SK-N-SH (cell line): ENCODE measurements around the gene FGD6. TPM values are rescaled to one million over a fixed set of nuclear protein-coding genes. Genes with fewer than 3 reads are reported as not detected.

Source experiments
- CTCF ChIA-PET: fragments of 300-600, 350-600 bp; formaldehyde crosslinking; extraction: SDS; loops from one replicate; lab custom pipeline; 2021; lab: Yijun Ruan, JAX
- POLR2A ChIA-PET: fragments of 350-600 bp; sonication (Branson Sonifier 250); formaldehyde crosslinking; extraction: SDS; loops from one replicate; lab custom pipeline; 2020; ENCODE audit warnings: antibody characterized with exemption, inconsistent platforms; lab: Yijun Ruan, JAX
- DNase-seq: peaks from one replicate; pipeline ENCODE4 v3.0.0; 2012
- H2AFZ ChIP-seq: fragments of 200-600 bp; sonication (generic); 2 replicates; pipeline ENCODE4 v1.8.1; 2016; ENCODE audit warnings: antibody characterized with exemption, mild to moderate bottlenecking, low read depth
- H3F3A ChIP-seq: fragments of 200-600 bp; sonication (generic); replicated peaks from 2 replicates; pipeline ENCODE3; 2016; ENCODE audit warnings: antibody characterized with exemption, mild to moderate bottlenecking; ENCODE audit not compliant: insufficient read depth
- H3K27ac ChIP-seq, 2 experiments: fragments of 200-500 bp in 1 of 2; fragments of 200-600 bp in 1 of 2; sonication (Bioruptor generic) in 1 of 2; sonication (generic), shearing (Covaris generic) in 1 of 2; 2 replicates each; pipeline versions ENCODE4 v1.5.1 to v1.6.1; 2014 to 2016; ENCODE audit warnings: low read depth in 2 of 2, inconsistent platforms in 1 of 2, low read length in 1 of 2, mild to moderate bottlenecking in 1 of 2, mixed read lengths in 1 of 2
- H3K27me3 ChIP-seq: fragments of 200-600 bp; sonication (generic), shearing (Covaris generic); 2 replicates; pipeline ENCODE4 v1.6.1; 2016; ENCODE audit warnings: mixed run types; ENCODE audit not compliant: insufficient read depth
- H3K36me3 ChIP-seq, 2 experiments: fragments of 200-500 bp in 1 of 2; fragments of 200-600 bp in 1 of 2; sonication (Bioruptor generic) in 1 of 2; sonication (generic) in 1 of 2; replicated peaks in 1 of 2; 2 replicates each; pipeline versions ENCODE3 to v1.5.1; 2014 to 2016; ENCODE audit warnings: low read length in 1 of 2, mild to moderate bottlenecking in 1 of 2; ENCODE audit not compliant: insufficient read depth in 2 of 2, control insufficient read depth in 1 of 2
- H3K4me1 ChIP-seq, 2 experiments: fragments of 200-500 bp in 1 of 2; fragments of 200-600 bp in 1 of 2; sonication (Bioruptor generic) in 1 of 2; sonication (generic), shearing (Covaris generic) in 1 of 2; 2 replicates each; pipeline versions ENCODE4 v1.5.1 to v1.6.1; 2014 to 2016; ENCODE audit warnings: low read depth in 1 of 2, low read length in 1 of 2, mixed run types in 1 of 2; ENCODE audit not compliant: insufficient read depth in 2 of 2, control insufficient read depth in 1 of 2
- H3K4me2 ChIP-seq: fragments of 200-600 bp; sonication (generic), shearing (Covaris generic); 2 replicates; pipeline ENCODE4 v1.6.1; 2017; ENCODE audit warnings: mixed run types
- H3K4me3 ChIP-seq, 2 experiments: fragments of 200-500 bp in 1 of 2; fragments of 200-600 bp in 1 of 2; sonication (Bioruptor generic) in 1 of 2; sonication (generic), shearing (Covaris generic) in 1 of 2; 2 replicates each; pipeline versions ENCODE4 v1.5.1 to v1.8.1; 2014 to 2016; ENCODE audit warnings: low read depth in 2 of 2, inconsistent platforms in 1 of 2, low read length in 1 of 2, mild to moderate bottlenecking in 1 of 2, mixed read lengths in 1 of 2, moderate library complexity in 1 of 2
- H3K79me2 ChIP-seq: fragments of 200-600 bp; sonication (generic); 2 replicates; pipeline ENCODE4 v1.8.1; 2017; ENCODE audit warnings: mild to moderate bottlenecking; ENCODE audit not compliant: insufficient read depth
- H3K9ac ChIP-seq: fragments of 200-600 bp; sonication (generic); 2 replicates; pipeline ENCODE4 v1.6.1; 2017; ENCODE audit warnings: mixed run types
- H3K9me2 ChIP-seq: fragments of 200-600 bp; sonication (generic); 2 replicates; pipeline ENCODE4 v1.6.1; 2017; ENCODE audit warnings: mixed run types
- H3K9me3 ChIP-seq: fragments of 200-600 bp; sonication (generic); 2 replicates; pipeline ENCODE4 v1.6.1; 2017; ENCODE audit warnings: mixed run types, mild to moderate bottlenecking, moderate library complexity
- H4K20me1 ChIP-seq: fragments of 200-600 bp; sonication (generic); 2 replicates; pipeline ENCODE4 v1.6.1; 2017; ENCODE audit warnings: mild to moderate bottlenecking, mixed run types; ENCODE audit not compliant: insufficient read depth
- ELF1 ChIP-seq: IDR thresholded peaks from 2 replicates; pipeline ENCODE4 v1.4.0; 2012
- EP300 ChIP-seq, 2 experiments: IDR thresholded peaks; 2 replicates each; pipeline versions ENCODE4 v1.4.0 to v1.6.1; 2012; ENCODE audit warnings: borderline replicate concordance in 1 of 2, low read depth in 1 of 2, low read length in 1 of 2
- FOXJ3 ChIP-seq: sonication (generic); formaldehyde crosslinking; IDR thresholded peaks from 2 replicates; pipeline ENCODE4 v1.5.1; 2020; ENCODE audit warnings: mild to moderate bottlenecking, missing genetic modification reagents
- FOXM1 ChIP-seq: IDR thresholded peaks from 2 replicates; pipeline ENCODE4 v1.4.0; 2012; ENCODE audit warnings: low read depth, mild to moderate bottlenecking
- GABPA ChIP-seq: IDR thresholded peaks from 2 replicates; pipeline ENCODE4 v1.4.0; 2012; ENCODE audit warnings: low read depth, mild to moderate bottlenecking
- GATA2 ChIP-seq: sonication (generic); formaldehyde crosslinking; IDR thresholded peaks from 2 replicates; pipeline ENCODE4 v1.5.0; 2020; ENCODE audit warnings: mild to moderate bottlenecking, missing genetic modification reagents
- RCOR1 ChIP-seq: fragments of 150-350 bp; IDR thresholded peaks from 2 replicates; pipeline ENCODE4 v1.6.1; 2017; ENCODE audit warnings: antibody characterized with exemption, low read length
- RFX5 ChIP-seq: IDR thresholded peaks from 2 replicates; pipeline ENCODE4 v1.6.1; 2012; ENCODE audit warnings: mild to moderate bottlenecking, improper control_type of control experiment, low read length
- WGBS: methylation state at CpG from one replicate; pipeline ENCODE4 v1.1.6; 2017; ENCODE audit warnings: low lambda C conversion rate; 5-methylcytosine and 5-hydroxymethylcytosine counted together
- polyA plus RNA-seq, 3 experiments: library from polyadenylated mRNA; depleted of rRNA; stranded (reverse); fragments of >200 nt; gene quantifications; 2 replicates each; pipeline ENCODE4 v1.2.3, GENCODE V29; 2012
- TF ChIP-seq, protein P1 (sequence below): IDR thresholded peaks from 2 replicates; pipeline ENCODE4; 2012
- TF ChIP-seq, protein P2 (sequence below): IDR thresholded peaks from 2 replicates; pipeline ENCODE4 v1.6.1; 2012; ENCODE audit warnings: mild to moderate bottlenecking, low read depth, low read length, moderate library complexity
- TF ChIP-seq, protein P3 (sequence below): IDR thresholded peaks from 2 replicates; pipeline ENCODE4 v1.4.0; 2012; ENCODE audit warnings: low read depth, borderline replicate concordance
- TF ChIP-seq, protein P4 (sequence below): fragments of 200-600 bp; sonication (generic); IDR thresholded peaks from 2 replicates; pipeline ENCODE4 v1.6.1; 2017; ENCODE audit warnings: antibody characterized with exemption, mild to moderate bottlenecking, moderate library complexity

FGD6 gene
- polyA plus RNA-seq, 1 of the 3 experiments (the other 2 are of a cell fraction): 2.8 TPM

DNA sequence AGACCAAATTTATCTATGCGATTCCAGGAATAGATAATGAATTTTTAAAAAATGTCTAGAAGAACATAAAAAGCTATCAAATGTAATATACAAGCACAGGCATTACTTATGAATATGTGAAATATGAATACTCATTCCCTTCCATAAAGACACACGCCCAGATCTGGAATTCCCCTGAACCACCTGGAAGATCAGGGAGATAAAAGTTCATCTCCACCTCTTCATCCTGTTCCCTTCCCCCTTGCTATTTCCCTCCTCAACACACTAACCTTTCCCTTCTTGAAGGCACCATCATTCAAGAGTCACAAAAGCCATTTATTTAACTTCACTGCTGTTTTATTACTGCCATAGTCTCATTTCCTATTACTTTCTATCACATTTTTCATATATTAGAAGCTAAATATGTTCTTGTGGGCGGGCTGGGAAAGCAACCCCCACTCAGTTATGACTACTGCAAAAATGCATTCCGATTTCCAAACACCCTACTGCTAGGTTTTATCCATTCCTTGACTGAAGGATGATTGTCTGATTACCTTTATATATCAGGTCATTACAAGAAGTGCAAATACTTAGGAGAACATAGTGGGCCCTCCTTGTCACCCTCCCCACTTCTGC is 16.1 kb downstream of the FGD6 start:
- H2AFZ ChIP-seq: no peak overlapping the region
- peaks cover 22% of the 10 kb centered on the region for H3F3A ChIP-seq
- 56% methylated on average over 4 of the region's 4 CpGs for WGBS
- H3K27me3 ChIP-seq: no peaks in the 10 kb centered on the region
- no peaks in the 10 kb centered on the region for H4K20me1 ChIP-seq
- no peak overlapping the region for H3K4me3 ChIP-seq
- H3K9me3 ChIP-seq: no peaks in the 10 kb centered on the region
- H3K4me1 ChIP-seq: peaks cover 13 to 56% of the 10 kb centered on the region in 2 experiments
- H3K9me2 ChIP-seq: no peaks in the 10 kb centered on the region
- peak overlapping the region; percentile 30 for H3K4me2 ChIP-seq
- no peaks in the 10 kb centered on the region for H3K36me3 ChIP-seq
- no peak for DNase-seq
- H3K27ac ChIP-seq: peak overlapping the region; percentile 62 to 87
- TF ChIP-seq EP300 (IDR thresholded peaks at IDR 0.05; ENCODE audit: borderline replicate concordance in 1 of 2, low read depth in 1 of 2, low read length in 1 of 2) (no peak), GABPA (no peak), GATA2 (CRISPR knock-in tag) (no peak), RCOR1 (no peak), FOXM1 (no peak), ELF1 (no peak), FOXJ3 (CRISPR knock-in tag) (no peak), RFX5 (no peak)
- TF ChIP-seq, protein P1, sequence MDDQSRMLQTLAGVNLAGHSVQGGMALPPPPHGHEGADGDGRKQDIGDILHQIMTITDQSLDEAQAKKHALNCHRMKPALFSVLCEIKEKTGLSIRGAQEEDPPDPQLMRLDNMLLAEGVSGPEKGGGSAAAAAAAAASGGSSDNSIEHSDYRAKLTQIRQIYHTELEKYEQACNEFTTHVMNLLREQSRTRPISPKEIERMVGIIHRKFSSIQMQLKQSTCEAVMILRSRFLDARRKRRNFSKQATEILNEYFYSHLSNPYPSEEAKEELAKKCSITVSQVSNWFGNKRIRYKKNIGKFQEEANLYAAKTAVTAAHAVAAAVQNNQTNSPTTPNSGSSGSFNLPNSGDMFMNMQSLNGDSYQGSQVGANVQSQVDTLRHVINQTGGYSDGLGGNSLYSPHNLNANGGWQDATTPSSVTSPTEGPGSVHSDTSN: no peak
- TF ChIP-seq, protein P2, sequence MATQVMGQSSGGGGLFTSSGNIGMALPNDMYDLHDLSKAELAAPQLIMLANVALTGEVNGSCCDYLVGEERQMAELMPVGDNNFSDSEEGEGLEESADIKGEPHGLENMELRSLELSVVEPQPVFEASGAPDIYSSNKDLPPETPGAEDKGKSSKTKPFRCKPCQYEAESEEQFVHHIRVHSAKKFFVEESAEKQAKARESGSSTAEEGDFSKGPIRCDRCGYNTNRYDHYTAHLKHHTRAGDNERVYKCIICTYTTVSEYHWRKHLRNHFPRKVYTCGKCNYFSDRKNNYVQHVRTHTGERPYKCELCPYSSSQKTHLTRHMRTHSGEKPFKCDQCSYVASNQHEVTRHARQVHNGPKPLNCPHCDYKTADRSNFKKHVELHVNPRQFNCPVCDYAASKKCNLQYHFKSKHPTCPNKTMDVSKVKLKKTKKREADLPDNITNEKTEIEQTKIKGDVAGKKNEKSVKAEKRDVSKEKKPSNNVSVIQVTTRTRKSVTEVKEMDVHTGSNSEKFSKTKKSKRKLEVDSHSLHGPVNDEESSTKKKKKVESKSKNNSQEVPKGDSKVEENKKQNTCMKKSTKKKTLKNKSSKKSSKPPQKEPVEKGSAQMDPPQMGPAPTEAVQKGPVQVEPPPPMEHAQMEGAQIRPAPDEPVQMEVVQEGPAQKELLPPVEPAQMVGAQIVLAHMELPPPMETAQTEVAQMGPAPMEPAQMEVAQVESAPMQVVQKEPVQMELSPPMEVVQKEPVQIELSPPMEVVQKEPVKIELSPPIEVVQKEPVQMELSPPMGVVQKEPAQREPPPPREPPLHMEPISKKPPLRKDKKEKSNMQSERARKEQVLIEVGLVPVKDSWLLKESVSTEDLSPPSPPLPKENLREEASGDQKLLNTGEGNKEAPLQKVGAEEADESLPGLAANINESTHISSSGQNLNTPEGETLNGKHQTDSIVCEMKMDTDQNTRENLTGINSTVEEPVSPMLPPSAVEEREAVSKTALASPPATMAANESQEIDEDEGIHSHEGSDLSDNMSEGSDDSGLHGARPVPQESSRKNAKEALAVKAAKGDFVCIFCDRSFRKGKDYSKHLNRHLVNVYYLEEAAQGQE: no peak
- TF ChIP-seq, protein P3, sequence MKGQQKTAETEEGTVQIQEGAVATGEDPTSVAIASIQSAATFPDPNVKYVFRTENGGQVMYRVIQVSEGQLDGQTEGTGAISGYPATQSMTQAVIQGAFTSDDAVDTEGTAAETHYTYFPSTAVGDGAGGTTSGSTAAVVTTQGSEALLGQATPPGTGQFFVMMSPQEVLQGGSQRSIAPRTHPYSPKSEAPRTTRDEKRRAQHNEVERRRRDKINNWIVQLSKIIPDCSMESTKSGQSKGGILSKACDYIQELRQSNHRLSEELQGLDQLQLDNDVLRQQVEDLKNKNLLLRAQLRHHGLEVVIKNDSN: no peak
- TF ChIP-seq, protein P4, sequence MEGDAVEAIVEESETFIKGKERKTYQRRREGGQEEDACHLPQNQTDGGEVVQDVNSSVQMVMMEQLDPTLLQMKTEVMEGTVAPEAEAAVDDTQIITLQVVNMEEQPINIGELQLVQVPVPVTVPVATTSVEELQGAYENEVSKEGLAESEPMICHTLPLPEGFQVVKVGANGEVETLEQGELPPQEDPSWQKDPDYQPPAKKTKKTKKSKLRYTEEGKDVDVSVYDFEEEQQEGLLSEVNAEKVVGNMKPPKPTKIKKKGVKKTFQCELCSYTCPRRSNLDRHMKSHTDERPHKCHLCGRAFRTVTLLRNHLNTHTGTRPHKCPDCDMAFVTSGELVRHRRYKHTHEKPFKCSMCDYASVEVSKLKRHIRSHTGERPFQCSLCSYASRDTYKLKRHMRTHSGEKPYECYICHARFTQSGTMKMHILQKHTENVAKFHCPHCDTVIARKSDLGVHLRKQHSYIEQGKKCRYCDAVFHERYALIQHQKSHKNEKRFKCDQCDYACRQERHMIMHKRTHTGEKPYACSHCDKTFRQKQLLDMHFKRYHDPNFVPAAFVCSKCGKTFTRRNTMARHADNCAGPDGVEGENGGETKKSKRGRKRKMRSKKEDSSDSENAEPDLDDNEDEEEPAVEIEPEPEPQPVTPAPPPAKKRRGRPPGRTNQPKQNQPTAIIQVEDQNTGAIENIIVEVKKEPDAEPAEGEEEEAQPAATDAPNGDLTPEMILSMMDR: no peak
- ChIA-PET CTCF (interaction anchor here (1.7 kb wide), 1 partner anchor 16 kb away, joined by 6 read pairs; the partner anchor contains the start of genes FGD6 and VEZT), POLR2A (interaction anchor here (0.7 kb wide), 1 partner anchor 18 kb away, joined by 3 read pairs; no protein-coding TSS in a partner anchor)
- no peak overlapping the region; the same call in 1 of the 2 replicates for H3K9ac ChIP-seq
- H3K79me2 ChIP-seq: peaks cover 72% of the 10 kb centered on the region
